Muscle of back (tissue), 11 donors: ENCODE data around the gene TAF4B. TPM values are rescaled to one million over a fixed set of nuclear protein-coding genes. Genes with fewer than 3 reads are reported as not detected.

ENCODE experiments used
- DNase-seq, 3 donors: peaks; one replicate each; pipeline versions ENCODE4 v3.0.0 to v3.0.0-alpha.2; 2013
- polyA plus RNA-seq, 10 donors: library from polyadenylated mRNA; unstranded; fragments of 120-200 nt; gene quantifications; one replicate each; pipeline ENCODE4 v1.2.1, GENCODE V29; 2013; ENCODE audit not compliant: insufficient read length in 10 of 10

Gene TAF4B
- polyA plus RNA-seq, 10 donors, result 1.9 to 3.7 (median 2.4) TPM

GRCh38 chr18:26383454-26384270, 157.4 kb downstream of the TAF4B start:
- DNase-seq, result peak; percentile 16 to 54 (median 36)

- DNase-seq, result peak; percentile 29 to 59 (median 38)
Observed at GRCh38 chr18:26386002-26386401, 159.8 kb downstream of the TAF4B start.

GRCh38 chr18:26386441-26386840, 160.2 kb downstream of the TAF4B start:
- no peak for DNase-seq

- DNase-seq, result no peak
Observed at GRCh38 chr18:26394047-26394654, 167.9 kb downstream of the TAF4B start.

GRCh38 chr18:26397019-26397418, 170.8 kb downstream of the TAF4B start:
- no peak for DNase-seq

- peak in 2 of 3 donors; percentile 35 to 62 for DNase-seq
Observed at GRCh38 chr18:26403491-26403890, 177.2 kb downstream of the TAF4B start.

- DNase-seq, result no peak
Observed at GRCh38 chr18:26405190-26405801, 179.1 kb downstream of the TAF4B start.

GRCh38 chr18:26406324-26406723, 180.1 kb downstream of the TAF4B start:
- no peak for DNase-seq

GRCh38 chr18:26406854-26407517, 180.7 kb downstream of the TAF4B start:
- DNase-seq, result no peak

- no peak for DNase-seq
Observed at GRCh38 chr18:26407736-26408601, 181.7 kb downstream of the TAF4B start.

GRCh38 chr18:26409091-26409490, 182.8 kb downstream of the TAF4B start:
- no peak for DNase-seq

GRCh38 chr18:26414901-26415440, 188.7 kb downstream of the TAF4B start:
- DNase-seq, result peak in 1 of 3 donors; percentile 37

- DNase-seq, result no peak
Observed at GRCh38 chr18:26415631-26416030, 189.4 kb downstream of the TAF4B start.

GRCh38 chr18:26416652-26417150, 190.5 kb downstream of the TAF4B start:
- no peak for DNase-seq

- DNase-seq, result no peak
Observed at GRCh38 chr18:26417190-26417589, 190.9 kb downstream of the TAF4B start.

- no peak for DNase-seq
Observed at GRCh38 chr18:26418225-26418624, 192.0 kb downstream of the TAF4B start.

- no peak for DNase-seq
Observed at GRCh38 chr18:26419746-26420145, 193.5 kb downstream of the TAF4B start.

- no peak for DNase-seq
Observed at GRCh38 chr18:26421503-26421902, 195.3 kb downstream of the TAF4B start.

- DNase-seq, result no peak
Observed at GRCh38 chr18:26421931-26422330, 195.7 kb downstream of the TAF4B start.

GRCh38 chr18:26422472-26423162, 196.4 kb downstream of the TAF4B start:
- no peak for DNase-seq
